HG03571 (cell line): ENCODE results near the gene MBLAC1.
"Not testable (repeated sequence)": the region's sequence is repeated elsewhere in the genome, so short reads cannot be mapped to it uniquely, and the experiment has no call there.

Source experiments
- ATAC-seq: cut with Tn5 transposase; IDR thresholded peaks from one replicate; pipeline ENCODE4 v1.9.1; 2021; ENCODE audit not compliant: unreplicated experiment

Gene MBLAC1

GRCh38 chr7:100120733-100121036, 6.1 kb upstream of the MBLAC1 start:
- no peak for ATAC-seq

- no peak for ATAC-seq
Observed at GRCh38 chr7:100122067-100122466, 4.7 kb upstream of the MBLAC1 start.

GRCh38 chr7:100122568-100122967, 4.2 kb upstream of the MBLAC1 start:
- no peak for ATAC-seq

- no peak for ATAC-seq
Observed at GRCh38 chr7:100124301-100125230, 2.2 kb upstream of the MBLAC1 start.

- no peak for ATAC-seq
Observed at GRCh38 chr7:100126239-100126930, 382 bp upstream of the MBLAC1 start.

- peak; percentile 7 for ATAC-seq
Observed at GRCh38 chr7:100127866-100128636, 1.3 kb downstream of the MBLAC1 start.

GRCh38 chr7:100128637-100128963, 1.8 kb downstream of the MBLAC1 start:
- ATAC-seq: no peak

- ATAC-seq: not testable (repeated sequence)
Observed at GRCh38 chr7:100130220-100130607, 3.4 kb downstream of the MBLAC1 start.

GRCh38 chr7:100130608-100131453, 4.1 kb downstream of the MBLAC1 start:
- ATAC-seq: no peak

- no peak for ATAC-seq
Observed at GRCh38 chr7:100132126-100132525, 5.4 kb downstream of the MBLAC1 start.

- ATAC-seq: no peak
Observed at GRCh38 chr7:100132697-100133151, 6.0 kb downstream of the MBLAC1 start.

GRCh38 chr7:100137851-100138760, 11.3 kb downstream of the MBLAC1 start:
- no peak for ATAC-seq

GRCh38 chr7:100141555-100141949, 14.8 kb downstream of the MBLAC1 start:
- no peak for ATAC-seq

- no peak for ATAC-seq
Observed at GRCh38 chr7:100142461-100142860, 15.7 kb downstream of the MBLAC1 start.

- not testable (repeated sequence) for ATAC-seq
Observed at GRCh38 chr7:100146350-100146749, 19.6 kb downstream of the MBLAC1 start.

GRCh38 chr7:100147278-100147677, 20.5 kb downstream of the MBLAC1 start:
- ATAC-seq: no peak

GRCh38 chr7:100148225-100148558, 21.4 kb downstream of the MBLAC1 start:
- ATAC-seq: no peak

GRCh38 chr7:100148559-100149328, 22.0 kb downstream of the MBLAC1 start, which contains the start of gene LAMTOR4:
LAMTOR4 (plus strand) TSS chr7:100148918; CDS start chr7:100148973, 55 bp downstream.
- ATAC-seq: peak; percentile 98

- ATAC-seq: no peak
Observed at GRCh38 chr7:100152404-100152803, 25.6 kb downstream of the MBLAC1 start.
